Measurements from ENCODE around the gene OTOF.

DNA sequence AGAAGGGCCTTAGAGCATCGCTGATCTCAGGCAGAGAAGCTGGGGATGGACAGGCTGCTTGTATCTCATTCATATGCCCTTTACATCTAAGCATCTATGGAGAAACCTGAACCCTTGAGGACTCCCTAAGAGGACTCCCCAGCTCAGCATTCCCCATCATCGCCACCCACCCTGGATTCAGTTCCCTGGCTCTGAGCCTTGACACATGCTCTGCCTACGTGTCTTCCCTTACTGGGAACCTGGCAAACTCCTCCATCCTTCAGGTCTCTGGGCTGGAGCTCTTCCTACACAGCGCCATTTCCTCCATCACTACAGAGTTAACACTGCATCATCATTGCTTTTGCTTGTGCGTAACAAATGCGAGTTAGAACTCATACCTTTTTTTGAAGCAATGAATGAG lies 31.2 kb upstream of the OTOF start:
- no peak for TF ChIP-seq FOSL1 (IDR thresholded peaks at IDR 0.05; ENCODE audit: low read depth)
- TF ChIP-seq POLR2A (IDR thresholded peaks at IDR 0.05; ENCODE audit: borderline replicate concordance, extremely low read depth, insufficient read depth, insufficient read length): no peak

Data from HCT116 (cell line).